ENCODE data around the gene SYNPR. TPM values are rescaled to one million over a fixed set of nuclear protein-coding genes. Genes with fewer than 3 reads are reported as not detected.

SYNPR gene
- total RNA-seq, 1 donor from 2014 or later, result 3.7 TPM

GRCh38 chr3:63514678-63515077 is 236.6 kb downstream of the SYNPR start:
- no peak overlapping the region for H3K4me3 Mint-ChIP-seq
- H3K27ac Mint-ChIP-seq, result no peak overlapping the region
- no peaks in the 10 kb centered on the region for H3K4me1 Mint-ChIP-seq
- no peaks in the 10 kb centered on the region for H3K9me3 Mint-ChIP-seq
- TF ChIP-seq CTCF (IDR thresholded peaks at IDR 0.05; ENCODE audit: unreplicated experiment), result no peak
- H3K27me3 Mint-ChIP-seq (ENCODE audit: low read depth), result peaks cover 32% of the 10 kb centered on the region
- DNase-seq (ENCODE audit: low spot score in 2 of 2, unreplicated experiment in 2 of 2), result no peak
- H3K36me3 Mint-ChIP-seq, result no peaks in the 10 kb centered on the region

- no peak for TF ChIP-seq CTCF (IDR thresholded peaks at IDR 0.05; ENCODE audit: unreplicated experiment)
- DNase-seq (ENCODE audit: low spot score in 2 of 2, unreplicated experiment in 2 of 2), result no peak
- H3K4me3 Mint-ChIP-seq, result no peak overlapping the region
- H3K36me3 Mint-ChIP-seq, result no peaks in the 10 kb centered on the region
- no peaks in the 10 kb centered on the region for H3K4me1 Mint-ChIP-seq
- no peaks in the 10 kb centered on the region for H3K9me3 Mint-ChIP-seq
- peaks cover 41% of the 10 kb centered on the region for H3K27me3 Mint-ChIP-seq (ENCODE audit: low read depth)
- no peak overlapping the region for H3K27ac Mint-ChIP-seq
Measured at GRCh38 chr3:63519426-63519825, 241.3 kb downstream of the SYNPR start.

GRCh38 chr3:63521657-63522056 is 243.5 kb downstream of the SYNPR start:
- no peak overlapping the region for H3K27ac Mint-ChIP-seq
- DNase-seq (ENCODE audit: low spot score in 2 of 2, unreplicated experiment in 2 of 2), result no peak
- H3K9me3 Mint-ChIP-seq, result no peaks in the 10 kb centered on the region
- no peak overlapping the region for H3K4me3 Mint-ChIP-seq
- no peaks in the 10 kb centered on the region for H3K36me3 Mint-ChIP-seq
- H3K4me1 Mint-ChIP-seq, result no peaks in the 10 kb centered on the region
- H3K27me3 Mint-ChIP-seq (ENCODE audit: low read depth), result peaks cover 40% of the 10 kb centered on the region
- no peak for TF ChIP-seq CTCF (IDR thresholded peaks at IDR 0.05; ENCODE audit: unreplicated experiment)

- no peak overlapping the region for H3K27ac Mint-ChIP-seq
- no peak for DNase-seq (ENCODE audit: low spot score in 2 of 2, unreplicated experiment in 2 of 2)
- no peak overlapping the region for H3K4me3 Mint-ChIP-seq
- no peaks in the 10 kb centered on the region for H3K36me3 Mint-ChIP-seq
- peaks cover 34% of the 10 kb centered on the region for H3K27me3 Mint-ChIP-seq (ENCODE audit: low read depth)
- no peaks in the 10 kb centered on the region for H3K9me3 Mint-ChIP-seq
- no peak for TF ChIP-seq CTCF (IDR thresholded peaks at IDR 0.05; ENCODE audit: unreplicated experiment)
- no peaks in the 10 kb centered on the region for H3K4me1 Mint-ChIP-seq
Measured at GRCh38 chr3:63523100-63523499, 245.0 kb downstream of the SYNPR start.

- no peaks in the 10 kb centered on the region for H3K4me1 Mint-ChIP-seq
- no peak for TF ChIP-seq CTCF (IDR thresholded peaks at IDR 0.05; ENCODE audit: unreplicated experiment)
Measured at GRCh38 chr3:63528325-63529000, 250.4 kb downstream of the SYNPR start.

More at GRCh38 chr3:63528325-63529000, 250.4 kb downstream of the SYNPR start:
- no peak for DNase-seq (ENCODE audit: low spot score in 2 of 2, unreplicated experiment in 2 of 2)
- Mint-ChIP-seq H3K9me3 (peaks cover 5% of the 10 kb centered on the region), H3K27me3 (ENCODE audit: low read depth) (peaks cover 36% of the 10 kb centered on the region), H3K36me3 (no peaks in the 10 kb centered on the region), H3K27ac (no peak overlapping the region), H3K4me3 (no peak overlapping the region)
